ENCODE results near the gene BBIP1. TPM values are rescaled to one million over a fixed set of nuclear protein-coding genes. Genes with fewer than 3 reads are reported as not detected.

Gene BBIP1
- total and polyA plus RNA-seq, 2 donors (not counting 3 experiments of a cell fraction or from before 2014, with no cell fraction given), result 9.9 to 32.8 TPM

Other genes starting within 250 kb of the BBIP1 start
- gene PDCD4, start 47.3 kb downstream of the BBIP1 start, total RNA-seq, result 46.1 and 47.9 TPM in 2 replicates
- gene PDCD4, start 47.3 kb downstream of the BBIP1 start, polyA plus RNA-seq, result 8.0 and 14.4 TPM in 2 replicates
- 37.1 and 39.1 TPM in 2 replicates for gene SHOC2, start 424 bp upstream of the BBIP1 start, total RNA-seq
- 9.2 and 13.0 TPM in 2 replicates for gene SHOC2, start 424 bp upstream of the BBIP1 start, polyA plus RNA-seq
- not detected in 2 replicates for gene ADRA2A, start 157.8 kb upstream of the BBIP1 start, total RNA-seq
- 0.03 TPM in 2 replicates for gene ADRA2A, start 157.8 kb upstream of the BBIP1 start, polyA plus RNA-seq

Measured in endothelial cell of umbilical vein (primary cell).